ENCODE measurements around the gene ACOX1.

Gene ACOX1

GRCh38 chr17:75910699-75911098 is 68.3 kb downstream of the ACOX1 start:
- DNase-seq = no peak

- peak in 1 of 56 donors; percentile 2 for DNase-seq
Observed at GRCh38 chr17:75909812-75910274, 69.1 kb downstream of the ACOX1 start.

DNA sequence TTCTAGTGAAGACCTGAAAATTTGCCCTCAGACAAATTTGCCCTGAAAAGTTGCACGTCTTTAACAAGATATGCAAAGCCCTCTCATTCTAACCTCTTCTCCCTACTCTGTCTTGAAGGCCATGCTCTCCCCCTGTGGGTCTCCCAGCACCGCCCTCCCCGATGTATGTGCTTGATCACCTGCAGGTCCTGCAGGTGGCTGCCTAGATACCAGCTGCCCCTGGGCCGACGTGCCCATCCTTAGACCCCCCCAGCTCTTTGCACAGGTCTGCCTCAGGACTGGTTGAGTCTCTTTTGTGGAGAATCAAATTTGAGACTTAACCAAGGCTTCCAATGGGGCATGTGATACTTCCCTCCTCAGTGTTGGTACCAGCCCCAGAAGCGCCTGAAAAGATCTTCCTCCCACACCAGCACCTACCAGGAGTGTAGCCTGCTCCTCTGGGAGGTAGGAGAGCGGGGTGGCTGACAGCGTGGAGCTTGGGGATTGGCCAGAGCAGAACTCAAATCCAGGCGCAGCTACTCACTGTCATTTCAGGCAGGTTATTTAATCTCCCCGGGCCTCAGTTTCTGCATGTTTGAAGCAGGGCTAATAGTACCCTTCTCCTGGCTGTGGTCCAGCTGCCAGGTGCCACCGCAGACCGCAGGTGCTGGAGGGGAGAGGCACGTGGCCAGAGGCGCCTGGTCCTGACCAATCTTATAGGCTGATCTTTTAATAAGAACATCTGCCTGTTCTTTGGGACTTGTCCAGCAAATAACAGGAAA is 69.7 kb downstream of the ACOX1 start:
- DNase-seq = no peak

GRCh38 chr17:75908201-75908600 is 70.8 kb downstream of the ACOX1 start:
- peak in 5 of 56 donors; percentile 13 to 43 (median 18) for DNase-seq

GRCh38 chr17:75906143-75906884 is 72.7 kb downstream of the ACOX1 start:
- DNase-seq = no peak

DNA sequence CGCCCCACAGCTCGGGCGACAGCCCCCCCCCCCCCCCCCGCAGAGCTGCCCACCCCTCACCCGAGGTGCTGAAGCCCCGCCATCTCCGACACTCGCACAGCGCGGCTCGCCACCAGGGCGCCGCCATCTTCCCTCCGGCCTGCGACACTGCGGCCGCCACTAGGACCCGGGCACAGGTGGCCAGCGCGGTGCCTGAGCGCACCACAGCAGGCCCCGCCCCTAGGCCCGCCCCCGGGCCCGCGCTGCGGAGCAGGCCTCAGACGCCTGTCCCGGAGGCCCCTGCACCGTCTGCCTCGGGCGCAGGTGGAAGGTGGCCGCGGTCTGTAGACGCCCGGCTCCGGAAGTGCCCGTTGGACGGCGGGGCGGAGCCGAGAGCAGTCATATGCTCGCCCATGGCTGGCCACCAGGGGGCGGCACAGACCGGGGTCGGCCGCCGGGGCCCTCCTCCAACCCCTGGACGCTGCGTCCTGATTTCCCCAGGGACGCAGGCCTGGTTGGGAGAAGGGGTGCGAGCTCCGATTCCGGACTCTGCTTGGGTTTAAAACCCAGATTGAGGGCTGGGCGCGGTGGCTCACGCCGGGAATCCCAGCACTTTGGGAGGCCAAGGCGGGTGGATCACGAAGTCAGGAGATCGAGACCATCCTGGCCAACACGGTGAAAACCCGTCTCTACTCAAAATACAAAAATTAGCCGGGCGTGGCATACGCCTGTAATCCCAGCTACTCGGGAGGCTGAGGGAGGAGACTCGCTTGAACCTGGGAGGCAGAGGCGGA is 74.0 kb downstream of the ACOX1 start, which contains the start of gene MRPL38:
Gene MRPL38, minus strand, starts transcription at position 136 of the 773 bp plus-strand sequence. Its CDS starts 9 bp downstream, at position 127.
- DNase-seq = peak; percentile 59 to 99 (median 80)

GRCh38 chr17:75902406-75902805 is 76.6 kb downstream of the ACOX1 start:
- DNase-seq = no peak

DNA sequence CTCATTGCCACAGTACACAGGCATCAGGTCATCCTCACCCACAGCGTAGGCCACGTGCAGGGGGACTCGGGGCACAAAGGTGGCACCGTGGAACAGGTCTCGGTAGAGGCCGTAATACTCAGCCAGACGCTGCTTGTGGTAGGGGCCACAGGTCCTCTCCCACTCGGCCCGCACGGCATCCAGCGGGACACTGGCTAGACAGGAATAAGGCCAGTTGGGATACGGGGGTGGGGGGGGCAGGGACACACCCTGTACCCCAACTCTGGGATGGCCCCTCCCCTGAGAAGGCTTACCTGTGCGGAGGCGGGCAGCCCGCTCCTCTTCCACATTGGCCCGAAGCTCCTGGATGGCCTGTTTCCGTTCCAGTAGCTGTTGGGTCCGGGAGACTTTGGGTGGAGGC is 77.2 kb downstream of the ACOX1 start:
- no peak for DNase-seq

- DNase-seq = no peak
Observed at GRCh38 chr17:75900691-75901533, 78.1 kb downstream of the ACOX1 start.

- no peak for DNase-seq
Observed at GRCh38 chr17:75899767-75900468, 79.0 kb downstream of the ACOX1 start.

DNA sequence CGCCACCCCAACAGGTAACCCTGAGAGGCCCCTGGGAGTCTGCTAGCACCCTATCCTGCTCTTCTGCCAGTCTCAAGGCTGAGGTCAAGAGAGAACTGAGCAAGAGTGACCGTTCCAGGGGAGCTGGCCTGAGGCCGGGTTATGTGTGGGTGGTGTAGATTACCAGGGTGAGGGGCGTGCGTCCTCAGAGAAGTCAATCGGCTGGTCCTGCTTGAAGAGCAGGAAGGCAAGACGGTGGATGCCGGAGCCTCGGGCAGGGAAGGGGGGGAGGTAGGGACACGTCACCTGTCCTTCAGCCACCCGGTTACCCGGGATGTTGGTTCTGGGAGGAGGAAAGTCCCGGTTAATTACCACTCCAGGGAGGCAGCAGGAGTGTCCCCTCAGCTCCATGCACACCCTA is 79.6 kb downstream of the ACOX1 start:
- no peak for DNase-seq

DNA sequence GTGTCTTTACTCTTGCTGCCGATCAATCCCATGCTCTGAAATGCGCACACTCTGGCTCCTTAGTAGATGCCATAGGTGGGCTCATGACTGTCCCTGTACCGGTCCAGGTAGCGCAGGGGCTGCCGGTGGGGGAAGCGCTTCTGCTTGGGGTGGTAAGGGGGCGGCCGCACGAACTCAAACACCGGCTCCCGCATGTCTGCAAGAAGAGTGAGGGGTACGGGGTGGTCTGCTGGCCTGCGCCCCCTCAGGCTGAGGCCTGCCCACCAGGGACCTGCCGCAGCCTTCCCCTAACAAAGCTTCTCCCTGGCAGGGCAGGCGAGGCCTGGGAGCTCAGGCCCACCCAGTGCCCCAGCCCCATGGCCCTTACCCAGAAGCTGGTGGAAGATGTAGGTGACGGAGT is 80.2 kb downstream of the ACOX1 start:
- DNase-seq = no peak

- DNase-seq = no peak
Observed at GRCh38 chr17:75898065-75898464, 80.9 kb downstream of the ACOX1 start.

GRCh38 chr17:75897160-75898019 is 81.6 kb downstream of the ACOX1 start:
- peak in 8 of 56 donors; percentile 17 to 66 (median 48) for DNase-seq

DNA sequence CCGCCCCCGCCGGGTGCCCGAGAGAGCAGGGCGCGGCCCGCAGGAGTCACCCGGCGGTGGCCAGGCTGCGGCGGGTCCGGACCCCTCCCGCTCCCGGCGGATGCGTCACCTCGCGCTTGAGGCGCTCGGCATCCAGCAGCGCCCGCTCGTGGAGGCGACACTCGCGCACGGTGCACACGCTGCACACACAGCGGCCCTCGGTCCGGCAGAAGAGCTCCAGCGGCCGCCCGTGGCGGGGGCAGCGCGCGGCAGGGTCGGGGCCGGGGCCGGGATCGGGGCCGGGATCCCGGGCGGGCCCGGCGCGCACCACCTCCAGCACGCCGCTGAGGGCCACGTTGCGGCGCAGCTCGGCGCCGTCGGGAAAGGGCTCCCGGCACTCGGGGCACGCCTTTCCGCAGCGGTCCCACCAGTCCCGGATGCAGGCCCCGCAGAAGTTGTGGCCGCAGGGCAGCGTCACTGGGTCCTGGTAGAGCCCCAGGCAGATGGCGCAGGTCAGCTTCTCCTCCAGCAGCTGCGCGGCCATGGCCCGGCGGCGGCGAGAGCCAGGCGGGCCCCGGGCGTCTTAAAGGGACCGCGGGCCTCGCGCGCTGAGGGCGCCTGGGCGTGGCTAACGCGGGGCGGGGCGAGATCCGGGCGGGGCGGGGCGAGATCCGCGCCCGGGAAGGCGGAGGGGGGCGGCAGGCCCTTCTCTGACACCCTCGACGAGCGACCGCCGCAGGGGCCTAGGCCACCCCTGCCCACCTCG is 82.4 kb downstream of the ACOX1 start, which contains the start of gene TRIM65:
Gene TRIM65, minus strand, starts transcription at position 537 of the 745 bp plus-strand sequence. Its CDS starts 14 bp downstream, at position 523.
- DNase-seq = peak in 51 of 56 donors; percentile 31 to 87 (median 69)

- no peak for DNase-seq
Observed at GRCh38 chr17:75895370-75896155, 83.4 kb downstream of the ACOX1 start.

GRCh38 chr17:75894049-75894733 is 84.8 kb downstream of the ACOX1 start:
- no peak for DNase-seq
